Stimulated activated CD4-positive, alpha-beta T cell treated with anti-CD3 and anti-CD28 coated beads, Interleukin-15, amount 100 ng/mL, for 24 hours (primary cell): Measurements from ENCODE around the gene CDK19.
"Not testable (repeated sequence)": the region's sequence is repeated elsewhere in the genome, so short reads cannot be mapped to it uniquely, and the experiment has no call there.

Experiments used
- DNase-seq: peaks from one replicate; pipeline ENCODE4 v3.0.0-alpha.2; 2020

CDK19 gene

GRCh38 chr6:110813338-110814101 lies 1.7 kb downstream of the CDK19 start:
- DNase-seq: peak; percentile 2

GRCh38 chr6:110812719-110813118 lies 2.5 kb downstream of the CDK19 start:
- DNase-seq: no peak

GRCh38 chr6:110810896-110811586 lies 4.2 kb downstream of the CDK19 start:
- no peak for DNase-seq

GRCh38 chr6:110809792-110810191 lies 5.5 kb downstream of the CDK19 start:
- DNase-seq: no peak

GRCh38 chr6:110802175-110802574 lies 13.1 kb downstream of the CDK19 start:
- not testable (repeated sequence) for DNase-seq

- no peak for DNase-seq
Measured at GRCh38 chr6:110800839-110801196, 14.5 kb downstream of the CDK19 start.

- DNase-seq: no peak
Measured at GRCh38 chr6:110800196-110800838, 15.0 kb downstream of the CDK19 start.

GRCh38 chr6:110799655-110800054 lies 15.6 kb downstream of the CDK19 start:
- DNase-seq: no peak

GRCh38 chr6:110799189-110799588 lies 16.1 kb downstream of the CDK19 start:
- DNase-seq: no peak

GRCh38 chr6:110795271-110795670 lies 20.0 kb downstream of the CDK19 start:
- no peak for DNase-seq

GRCh38 chr6:110786696-110787095 lies 28.6 kb downstream of the CDK19 start:
- no peak for DNase-seq

GRCh38 chr6:110786271-110786670 lies 29.0 kb downstream of the CDK19 start:
- no peak for DNase-seq

- DNase-seq: no peak
Measured at GRCh38 chr6:110784610-110784979, 30.7 kb downstream of the CDK19 start.

GRCh38 chr6:110781522-110782214 lies 33.6 kb downstream of the CDK19 start:
- no peak for DNase-seq

GRCh38 chr6:110778333-110778732 lies 36.9 kb downstream of the CDK19 start:
- no peak for DNase-seq

GRCh38 chr6:110777636-110778035 lies 37.6 kb downstream of the CDK19 start:
- DNase-seq: no peak

- DNase-seq: no peak
Measured at GRCh38 chr6:110776413-110776812, 38.9 kb downstream of the CDK19 start.

GRCh38 chr6:110769923-110770322 lies 45.3 kb downstream of the CDK19 start:
- DNase-seq: no peak

GRCh38 chr6:110768057-110768456 lies 47.2 kb downstream of the CDK19 start:
- no peak for DNase-seq

GRCh38 chr6:110761371-110761770 lies 53.9 kb downstream of the CDK19 start:
- no peak for DNase-seq

GRCh38 chr6:110760589-110760988 lies 54.7 kb downstream of the CDK19 start:
- DNase-seq: no peak

- not testable (repeated sequence) for DNase-seq
Measured at GRCh38 chr6:110760098-110760497, 55.2 kb downstream of the CDK19 start.

- DNase-seq: no peak
Measured at GRCh38 chr6:110757926-110758325, 57.3 kb downstream of the CDK19 start.

- DNase-seq: no peak
Measured at GRCh38 chr6:110756817-110757216, 58.5 kb downstream of the CDK19 start.
